Measurements from ENCODE around the gene SLC48A1.

Gene SLC48A1

DNA sequence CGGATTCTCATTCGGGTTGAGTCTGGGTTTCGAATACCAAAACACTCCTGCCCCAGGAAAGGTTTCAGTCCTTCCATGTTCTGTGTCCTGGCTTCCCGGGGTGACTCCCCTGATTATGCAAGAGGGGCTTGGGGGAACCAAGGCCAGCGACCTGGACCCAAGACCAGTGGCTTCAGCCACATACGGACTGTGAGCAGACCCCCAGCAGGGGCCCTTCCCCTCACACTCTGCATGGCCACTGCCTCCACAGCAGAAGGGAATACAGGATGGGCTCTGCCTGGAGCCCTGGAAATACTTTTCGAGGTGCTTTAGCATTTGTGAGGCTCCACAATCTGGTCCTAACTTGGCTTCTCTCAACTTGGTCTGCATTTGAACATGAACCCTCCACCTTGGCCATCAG lies 27.5 kb downstream of the SLC48A1 start:
- Histone ChIP-seq H3K36me3 (ENCODE audit: insufficient read depth, low read length) (no peaks in the 10 kb centered on the region; the same call in 1 of the 2 replicates), H3K9ac (ENCODE audit: insufficient read length) (no peak overlapping the region)

DNA sequence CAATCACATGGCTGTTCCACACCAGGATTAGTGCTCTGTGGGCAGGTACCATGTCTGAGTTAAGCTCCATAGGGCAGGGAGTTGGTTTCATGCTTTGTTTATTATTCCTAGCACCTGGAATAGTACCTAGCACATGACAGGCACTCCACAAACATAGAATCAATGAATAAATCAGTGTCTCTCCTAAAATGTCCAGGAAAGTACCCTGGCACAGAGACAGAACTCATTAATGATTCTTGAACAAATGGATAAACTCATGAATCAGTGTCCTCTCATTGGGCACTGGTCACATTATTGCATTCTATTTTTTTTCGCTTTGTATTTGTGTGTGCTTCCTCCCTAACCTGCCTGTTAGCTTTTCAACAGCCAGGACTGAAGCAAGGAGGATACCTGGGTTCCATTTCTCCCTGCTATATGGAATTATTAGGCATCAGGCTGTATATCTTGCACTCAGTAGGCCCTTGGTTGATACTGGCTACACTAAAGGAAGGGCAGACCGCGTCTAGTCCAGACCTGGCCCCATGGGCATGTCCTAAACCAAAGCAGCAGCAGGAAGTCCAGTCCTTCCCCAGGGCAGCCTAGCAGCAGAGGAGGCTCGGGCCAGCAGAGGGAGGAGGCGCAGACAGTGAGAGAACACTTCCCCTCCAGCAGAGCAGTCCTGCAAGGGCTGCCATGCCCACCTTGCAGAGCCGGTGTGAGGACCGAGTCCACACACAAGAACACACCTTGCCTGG lies 28.3 kb downstream of the SLC48A1 start:
- no peaks in the 10 kb centered on the region; the same call in 1 of the 2 replicates for H3K36me3 ChIP-seq (ENCODE audit: insufficient read depth, low read length)
- H3K27ac ChIP-seq: no peak overlapping the region
- H3K9me3 ChIP-seq (ENCODE audit: low read depth, low read length): no peaks in the 10 kb centered on the region

More for the DNA sequence above, 27.5 kb downstream of the SLC48A1 start:
- no peaks in the 10 kb centered on the region for H3K9me3 ChIP-seq (ENCODE audit: low read depth, low read length)
- no peak for DNase-seq (ENCODE audit: low read depth, low spot score)
- no peak overlapping the region for H3K4me3 ChIP-seq
- no peak for TF ChIP-seq FOXP2 (optimal IDR thresholded peaks at IDR 0.05; ENCODE audit: control extremely low read depth, extremely low read length, insufficient read depth)
- no peak for TF ChIP-seq POLR2AphosphoS5 (IDR thresholded peaks at IDR 0.05; ENCODE audit: borderline replicate concordance, low read depth, low read length)
- no peak overlapping the region for H3K27ac ChIP-seq

DNA sequence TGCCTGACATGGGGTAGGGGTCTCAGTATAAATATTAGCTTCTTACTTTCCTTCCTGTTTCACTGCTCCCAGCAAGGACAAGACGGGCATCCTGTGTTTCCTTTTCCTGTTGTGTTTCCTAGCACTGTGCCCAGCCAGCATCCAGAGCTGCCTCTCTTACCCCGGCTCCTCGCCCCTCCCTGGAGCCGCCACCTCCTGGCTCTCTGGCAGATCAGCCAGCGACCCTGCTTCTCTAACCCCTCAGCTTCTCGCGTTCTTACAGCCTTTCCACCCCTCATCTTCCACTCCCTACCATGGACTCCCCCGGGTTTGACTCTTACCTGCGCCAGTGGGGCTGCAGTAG lies 28.8 kb downstream of the SLC48A1 start:
- no peak for DNase-seq (ENCODE audit: low read depth, low spot score)
- Histone ChIP-seq H3K36me3 (ENCODE audit: insufficient read depth, low read length) (no peaks in the 10 kb centered on the region; the same call in 1 of the 2 replicates), H3K4me3 (no peak overlapping the region), H3K27ac (no peak overlapping the region), H3K9ac (ENCODE audit: insufficient read length) (no peak overlapping the region), H3K9me3 (ENCODE audit: low read depth, low read length) (no peaks in the 10 kb centered on the region)
- no peak for TF ChIP-seq POLR2AphosphoS5 (IDR thresholded peaks at IDR 0.05; ENCODE audit: borderline replicate concordance, low read depth, low read length)
- TF ChIP-seq EZH2 (IDR thresholded peaks at IDR 0.05): no peak
- no peak for TF ChIP-seq FOXP2 (optimal IDR thresholded peaks at IDR 0.05; ENCODE audit: control extremely low read depth, extremely low read length, insufficient read depth)

More for the DNA sequence above, 28.3 kb downstream of the SLC48A1 start:
- H3K9ac ChIP-seq (ENCODE audit: insufficient read length): no peak overlapping the region
- DNase-seq (ENCODE audit: low read depth, low spot score): no peak
- H3K4me3 ChIP-seq: no peak overlapping the region
- TF ChIP-seq EZH2 (IDR thresholded peaks at IDR 0.05) (no peak), POLR2AphosphoS5 (IDR thresholded peaks at IDR 0.05; ENCODE audit: borderline replicate concordance, low read depth, low read length) (no peak), FOXP2 (optimal IDR thresholded peaks at IDR 0.05; ENCODE audit: control extremely low read depth, extremely low read length, insufficient read depth) (no peak)

DNA sequence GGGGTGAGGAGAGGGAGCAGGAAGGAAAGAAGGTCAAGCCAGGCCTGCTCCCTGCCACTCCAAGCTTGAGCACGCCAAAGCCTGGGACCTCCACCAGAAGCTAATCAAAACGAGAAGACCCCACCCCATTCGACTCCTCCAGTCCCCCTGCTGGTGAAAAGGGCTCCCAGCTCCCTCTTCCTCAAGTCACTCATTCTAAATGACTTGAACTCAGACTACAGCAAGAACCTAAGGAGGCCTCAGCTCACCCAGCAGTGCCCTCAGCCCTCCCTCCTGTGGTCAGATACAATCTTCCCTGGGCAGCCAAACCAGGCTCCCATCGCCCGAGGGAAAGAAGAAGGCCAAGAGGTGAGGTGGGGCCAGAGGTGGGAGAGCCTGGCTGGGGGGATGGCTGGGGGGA lies 29.3 kb downstream of the SLC48A1 start:
- no peak for DNase-seq (ENCODE audit: low read depth, low spot score)

DNA sequence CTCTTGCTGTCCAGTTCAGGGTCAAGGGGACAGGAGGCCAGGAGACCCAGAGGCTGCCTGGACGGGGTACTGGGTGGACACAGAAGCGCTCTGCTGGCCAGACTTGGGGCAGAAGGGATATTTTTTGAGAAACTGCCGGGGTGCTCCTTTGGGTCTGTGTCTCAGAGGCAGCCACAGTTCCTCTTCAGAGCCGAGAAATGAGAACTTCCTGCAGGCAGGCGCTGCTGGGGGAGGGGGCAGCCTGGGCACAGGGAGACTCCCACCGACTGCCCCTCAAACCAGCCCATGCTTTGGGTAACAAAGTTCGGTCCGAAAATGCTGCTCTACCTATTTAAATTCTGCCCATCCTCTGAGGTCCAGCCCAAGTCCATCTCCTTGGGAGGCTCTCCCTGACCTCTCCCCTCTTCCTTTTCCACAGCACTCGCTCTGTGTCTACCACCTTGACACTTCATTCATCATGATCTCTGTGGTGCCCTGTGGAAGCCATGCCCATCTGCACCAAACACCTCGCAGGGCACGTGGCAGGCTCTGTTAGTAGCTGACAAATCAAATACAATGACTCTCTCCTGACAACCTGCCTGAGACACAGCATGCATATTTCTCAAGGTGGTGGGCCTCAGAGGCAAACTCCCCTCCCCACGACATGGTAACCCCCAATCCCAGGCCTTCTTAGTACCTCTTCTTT lies 30.3 kb downstream of the SLC48A1 start:
- no peak overlapping the region for H3K4me3 ChIP-seq
- no peak overlapping the region for H3K9ac ChIP-seq (ENCODE audit: insufficient read length)
- no peak for DNase-seq (ENCODE audit: low read depth, low spot score)
- no peak overlapping the region for H3K27ac ChIP-seq
- no peaks in the 10 kb centered on the region for H3K9me3 ChIP-seq (ENCODE audit: low read depth, low read length)
- H3K36me3 ChIP-seq (ENCODE audit: insufficient read depth, low read length): no peaks in the 10 kb centered on the region; the same call in 1 of the 2 replicates
- TF ChIP-seq FOXP2 (optimal IDR thresholded peaks at IDR 0.05; ENCODE audit: control extremely low read depth, extremely low read length, insufficient read depth): no peak
- TF ChIP-seq POLR2AphosphoS5 (IDR thresholded peaks at IDR 0.05; ENCODE audit: borderline replicate concordance, low read depth, low read length): no peak
- TF ChIP-seq EZH2 (IDR thresholded peaks at IDR 0.05): no peak

More for the DNA sequence above, 29.3 kb downstream of the SLC48A1 start:
- Histone ChIP-seq H3K36me3 (ENCODE audit: insufficient read depth, low read length) (no peaks in the 10 kb centered on the region; the same call in 1 of the 2 replicates), H3K9ac (ENCODE audit: insufficient read length) (no peak overlapping the region), H3K27ac (no peak overlapping the region), H3K4me3 (no peak overlapping the region), H3K9me3 (ENCODE audit: low read depth, low read length) (no peaks in the 10 kb centered on the region)
- TF ChIP-seq FOXP2 (optimal IDR thresholded peaks at IDR 0.05; ENCODE audit: control extremely low read depth, extremely low read length, insufficient read depth): no peak
- no peak for TF ChIP-seq POLR2AphosphoS5 (IDR thresholded peaks at IDR 0.05; ENCODE audit: borderline replicate concordance, low read depth, low read length)
- TF ChIP-seq EZH2 (IDR thresholded peaks at IDR 0.05): no peak

DNA sequence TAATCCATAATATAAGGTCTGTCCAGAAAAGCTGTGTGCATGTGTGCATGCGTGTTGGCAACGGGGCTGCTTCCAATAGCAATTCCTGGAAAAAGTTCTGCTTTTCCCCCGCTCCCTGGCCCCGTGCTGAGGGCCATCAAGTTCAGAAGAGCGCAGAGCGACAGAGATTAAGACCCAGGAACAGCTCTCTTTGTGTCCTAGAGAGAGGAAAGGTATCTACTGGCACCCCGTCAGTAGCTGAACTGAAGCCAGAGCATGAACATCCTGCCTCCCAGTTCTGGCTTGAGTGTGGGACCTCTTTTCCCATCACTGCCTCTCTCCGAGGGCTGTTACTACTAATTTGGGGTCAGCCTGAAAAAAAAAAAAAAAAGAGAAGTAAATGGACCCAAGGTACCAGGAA lies 31.1 kb downstream of the SLC48A1 start:
- no peak for DNase-seq (ENCODE audit: low read depth, low spot score)
- H3K27ac ChIP-seq: no peak overlapping the region
- no peaks in the 10 kb centered on the region for H3K9me3 ChIP-seq (ENCODE audit: low read depth, low read length)
- H3K36me3 ChIP-seq (ENCODE audit: insufficient read depth, low read length): no peaks in the 10 kb centered on the region; the same call in 1 of the 2 replicates
- H3K4me3 ChIP-seq: no peak overlapping the region
- no peak overlapping the region for H3K9ac ChIP-seq (ENCODE audit: insufficient read length)
- TF ChIP-seq POLR2AphosphoS5 (IDR thresholded peaks at IDR 0.05; ENCODE audit: borderline replicate concordance, low read depth, low read length) (no peak), EZH2 (IDR thresholded peaks at IDR 0.05) (no peak), FOXP2 (optimal IDR thresholded peaks at IDR 0.05; ENCODE audit: control extremely low read depth, extremely low read length, insufficient read depth) (no peak)

DNA sequence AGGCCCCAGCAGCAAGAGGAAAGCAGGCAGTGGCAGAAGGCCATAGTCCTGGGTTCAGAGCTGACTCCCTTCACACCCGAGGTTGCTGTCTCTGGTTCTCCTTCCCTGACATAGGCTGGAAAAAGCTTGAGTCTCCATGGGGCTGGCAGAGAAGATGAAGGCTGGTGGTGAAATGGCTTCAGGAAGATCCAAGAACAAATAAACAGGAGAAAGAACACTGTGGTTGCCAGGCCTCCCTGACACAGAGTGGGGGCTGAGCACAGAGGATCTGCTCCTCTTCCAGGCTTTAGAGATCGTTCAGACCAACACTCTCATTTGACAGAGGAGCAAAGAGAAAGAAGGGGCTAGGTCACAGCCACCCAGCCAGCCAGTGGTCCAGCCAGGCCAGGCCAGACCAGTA lies 32.4 kb downstream of the SLC48A1 start:
- no peaks in the 10 kb centered on the region; the same call in 1 of the 2 replicates for H3K36me3 ChIP-seq (ENCODE audit: insufficient read depth, low read length)
- H3K4me3 ChIP-seq: no peak overlapping the region
- H3K9ac ChIP-seq (ENCODE audit: insufficient read length): no peak overlapping the region
- no peaks in the 10 kb centered on the region for H3K9me3 ChIP-seq (ENCODE audit: low read depth, low read length)
- no peak overlapping the region for H3K27ac ChIP-seq
- DNase-seq (ENCODE audit: low read depth, low spot score): no peak
- TF ChIP-seq EZH2 (IDR thresholded peaks at IDR 0.05): no peak
- no peak for TF ChIP-seq POLR2AphosphoS5 (IDR thresholded peaks at IDR 0.05; ENCODE audit: borderline replicate concordance, low read depth, low read length)
- no peak for TF ChIP-seq FOXP2 (optimal IDR thresholded peaks at IDR 0.05; ENCODE audit: control extremely low read depth, extremely low read length, insufficient read depth)

DNA sequence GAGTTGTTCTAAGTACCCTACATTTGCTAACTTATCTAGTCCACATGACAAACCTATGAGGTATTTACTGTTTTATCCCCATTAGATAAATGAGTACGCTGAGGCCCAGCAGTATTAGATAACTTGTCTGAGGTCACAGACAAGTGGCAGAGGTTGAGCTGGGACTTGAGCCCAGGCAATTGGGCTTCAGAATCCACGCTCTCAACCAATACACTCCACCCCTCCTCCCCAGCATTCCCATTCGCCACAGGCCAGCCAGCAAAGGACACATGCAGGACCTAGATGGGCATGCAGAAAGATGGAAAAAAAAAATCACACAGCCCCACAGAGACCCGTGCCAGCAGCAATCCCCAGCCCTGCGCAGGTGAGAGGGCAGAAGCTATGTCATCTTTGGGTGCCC lies 34.3 kb downstream of the SLC48A1 start:
- Histone ChIP-seq H3K27ac (no peak overlapping the region), H3K9ac (ENCODE audit: insufficient read length) (no peak overlapping the region), H3K9me3 (ENCODE audit: low read depth, low read length) (no peaks in the 10 kb centered on the region), H3K4me3 (no peak overlapping the region), H3K36me3 (ENCODE audit: insufficient read depth, low read length) (no peaks in the 10 kb centered on the region; the same call in 1 of the 2 replicates)
- no peak for DNase-seq (ENCODE audit: low read depth, low spot score)
- TF ChIP-seq FOXP2 (optimal IDR thresholded peaks at IDR 0.05; ENCODE audit: control extremely low read depth, extremely low read length, insufficient read depth) (no peak), POLR2AphosphoS5 (IDR thresholded peaks at IDR 0.05; ENCODE audit: borderline replicate concordance, low read depth, low read length) (no peak), EZH2 (IDR thresholded peaks at IDR 0.05) (no peak)
